Glomerular visceral epithelial cell (primary cell): ENCODE results near the gene TREM1.
"Not testable (repeated sequence)": the region's sequence is repeated elsewhere in the genome, so short reads cannot be mapped to it uniquely, and the experiment has no call there.

ENCODE experiments used
- DNase-seq: peaks from one replicate; pipeline ENCODE4 v3.0.0-alpha.2; 2016; ENCODE audit errors: extremely low spot score

Gene TREM1

DNA sequence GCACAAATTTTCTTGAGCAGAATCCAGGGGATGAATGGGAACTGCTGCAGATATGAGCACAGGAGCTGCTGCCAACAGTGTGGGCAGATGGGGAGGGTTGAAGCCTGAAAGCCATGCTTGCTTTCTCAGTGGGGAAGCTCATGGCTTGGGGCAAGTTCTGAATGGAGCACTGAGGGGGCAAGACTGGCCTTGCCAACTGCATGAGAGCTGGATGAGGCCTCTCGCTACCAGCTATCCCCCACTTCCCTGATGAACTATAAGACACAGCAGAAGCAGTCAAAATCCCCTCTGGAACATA lies 28.3 kb downstream of the TREM1 start:
- DNase-seq = no peak

DNA sequence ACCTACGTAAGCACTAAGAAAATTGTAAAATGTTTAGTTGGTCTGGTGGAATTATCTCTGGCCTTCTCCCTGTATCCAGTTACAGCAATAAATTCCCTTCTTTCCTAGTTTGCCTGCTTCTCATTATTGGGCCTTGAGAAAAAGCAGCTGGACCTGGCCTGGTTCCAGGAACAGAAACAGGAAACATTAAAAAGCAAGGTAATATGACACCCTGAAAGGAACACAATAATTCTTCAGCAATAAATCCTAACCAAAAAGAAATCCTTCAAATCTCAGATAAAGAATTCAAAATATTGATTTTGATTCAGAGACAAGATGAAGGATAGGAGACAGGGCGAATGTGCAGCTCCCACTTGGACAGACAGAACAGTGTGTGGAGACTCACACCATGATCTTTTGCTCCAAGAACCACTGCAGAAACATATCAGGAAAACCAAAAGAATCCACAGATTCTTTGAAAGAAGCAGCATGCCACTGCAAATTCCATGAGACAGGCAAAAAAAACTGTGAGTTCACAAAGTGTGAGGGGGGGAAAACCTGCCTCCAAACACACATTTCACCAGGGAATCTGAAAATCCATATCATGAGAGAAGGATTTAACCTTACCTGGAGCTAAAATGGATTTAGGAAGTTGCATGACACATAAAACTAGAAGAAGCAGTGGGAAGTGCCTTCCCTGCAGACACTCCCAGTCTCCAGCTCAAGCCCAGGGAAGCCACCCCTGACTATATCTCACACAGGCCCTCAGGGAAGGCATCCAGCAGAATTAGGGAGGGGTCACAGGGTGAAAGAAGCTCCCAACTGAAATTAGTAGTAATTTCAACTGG lies 28.9 kb downstream of the TREM1 start:
- DNase-seq = peak; percentile 7

GRCh38 chr6:41256383-41256782 lies 30.1 kb downstream of the TREM1 start:
- no peak for DNase-seq

DNA sequence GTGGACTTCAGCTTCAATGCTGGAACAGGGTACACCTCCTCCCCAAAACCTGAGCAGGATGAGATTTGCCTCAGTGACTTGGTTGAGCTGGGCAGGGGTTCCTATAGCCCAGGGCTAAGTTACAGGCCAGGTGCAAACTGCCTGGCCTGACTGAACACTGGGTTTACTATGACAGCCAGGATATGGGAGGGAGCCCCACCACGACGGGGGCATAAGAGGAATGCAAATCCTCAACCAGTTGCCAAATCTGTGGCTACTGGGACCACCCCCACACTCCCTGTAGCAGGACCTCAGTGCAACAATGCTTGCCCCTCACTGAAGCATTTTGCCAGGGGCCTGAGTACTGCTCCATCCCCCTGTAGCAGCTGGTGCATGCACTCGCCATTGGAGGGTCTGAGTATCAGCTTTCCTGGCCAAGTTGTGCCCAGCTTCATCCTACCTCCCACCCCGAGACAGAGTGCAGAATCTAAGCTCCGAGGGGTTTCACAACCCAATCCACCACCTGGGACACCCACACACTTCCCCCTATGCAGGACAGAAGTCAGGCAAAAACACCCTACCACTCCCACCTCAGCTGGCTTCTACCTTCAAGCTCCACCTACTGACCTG lies 30.7 kb downstream of the TREM1 start:
- DNase-seq = no peak

- no peak for DNase-seq
Observed at GRCh38 chr6:41255110-41255509, 31.4 kb downstream of the TREM1 start.

- no peak for DNase-seq
Observed at GRCh38 chr6:41252401-41253169, 33.9 kb downstream of the TREM1 start.

DNA sequence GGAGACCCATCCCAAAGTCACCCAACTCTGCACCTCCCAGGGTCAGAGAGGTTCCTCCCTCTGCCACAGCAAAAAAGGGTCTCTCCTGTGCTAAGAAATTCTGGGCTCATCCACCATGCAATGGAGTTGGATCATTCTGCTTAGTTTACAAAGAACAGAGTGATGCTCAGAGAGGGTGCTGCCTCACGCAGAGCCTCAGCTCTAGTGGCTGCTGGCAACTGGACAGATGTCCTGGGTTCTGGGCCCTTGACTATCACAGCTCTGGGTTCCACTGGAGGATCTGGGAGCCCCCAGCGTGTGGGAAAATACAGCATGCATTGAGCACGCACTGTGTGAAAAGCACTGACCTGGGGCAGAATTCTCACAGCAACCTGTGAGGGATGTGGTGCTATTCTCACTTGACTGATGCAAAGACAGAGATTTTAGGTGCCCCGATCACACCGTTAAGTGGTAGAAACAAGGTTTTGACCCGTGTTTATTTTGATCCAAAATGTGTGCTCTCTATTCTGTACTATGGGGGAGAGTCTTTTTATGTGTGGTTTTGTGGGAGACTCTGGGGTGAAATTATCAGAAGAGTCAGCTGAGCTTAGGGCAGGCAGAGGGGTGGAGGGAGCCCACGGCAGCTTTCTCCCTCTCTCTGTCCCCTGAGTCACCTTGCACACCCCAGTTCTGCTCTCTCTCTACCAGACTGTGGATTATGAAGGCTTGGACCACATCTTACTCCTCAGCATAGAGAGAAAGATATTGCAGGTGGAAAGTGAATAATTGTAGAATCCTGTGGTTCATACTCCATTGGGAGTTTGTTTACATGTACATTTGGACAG lies 38.4 kb downstream of the TREM1 start:
- no peak for DNase-seq

DNA sequence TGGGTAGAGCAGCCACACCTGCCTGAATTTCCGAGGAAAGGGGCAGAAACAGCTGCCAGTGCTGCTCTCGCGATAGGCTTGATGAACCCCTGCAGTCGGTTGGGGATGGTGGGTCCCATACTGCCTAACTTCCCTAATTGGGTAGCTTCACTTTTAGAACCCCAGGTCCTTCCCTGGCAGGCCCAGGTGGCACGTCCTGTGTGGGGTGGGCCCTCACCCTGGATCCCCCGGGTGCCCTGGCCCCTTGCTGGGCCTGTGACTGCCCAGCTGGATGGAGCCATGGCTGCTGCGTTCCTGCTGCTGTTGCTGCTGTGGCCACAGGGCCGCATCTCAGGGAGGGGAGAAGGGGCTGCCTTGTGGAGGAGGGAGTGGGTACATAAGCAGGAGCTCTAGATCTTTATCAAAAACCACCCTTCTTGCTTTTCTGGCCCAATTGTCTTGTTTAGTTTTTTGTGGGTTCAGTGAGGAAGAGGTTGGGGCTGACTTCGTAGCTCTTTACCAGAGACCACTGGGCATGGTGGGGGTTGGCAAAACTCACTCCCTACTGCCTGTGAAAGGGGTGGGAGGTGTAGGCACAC lies 39.1 kb downstream of the TREM1 start:
- DNase-seq = no peak

DNA sequence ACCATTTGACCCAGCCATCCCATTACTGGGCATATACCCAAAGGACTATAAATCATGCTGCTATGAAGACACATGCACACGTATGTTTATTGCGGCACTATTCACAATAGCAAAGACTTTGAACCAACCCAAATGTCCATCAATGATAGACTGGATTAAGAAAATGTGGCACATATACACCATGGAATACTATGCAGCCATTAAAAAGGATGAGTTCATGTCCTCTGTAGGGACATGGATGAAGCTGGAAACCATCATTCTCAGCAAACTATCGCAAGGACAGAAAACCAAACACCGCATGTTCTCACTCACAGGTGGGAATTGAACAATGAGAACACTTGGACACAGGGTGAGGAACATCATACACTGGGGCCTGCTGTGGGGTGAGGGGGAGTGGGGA lies 40.0 kb downstream of the TREM1 start:
- DNase-seq = not testable (repeated sequence)

GRCh38 chr6:41239467-41240159 lies 46.9 kb downstream of the TREM1 start:
- DNase-seq = no peak

GRCh38 chr6:41237128-41237527 lies 49.4 kb downstream of the TREM1 start:
- no peak for DNase-seq

GRCh38 chr6:41236276-41236675 lies 50.2 kb downstream of the TREM1 start:
- DNase-seq = no peak

GRCh38 chr6:41232667-41233066 lies 53.8 kb downstream of the TREM1 start:
- no peak for DNase-seq

DNA sequence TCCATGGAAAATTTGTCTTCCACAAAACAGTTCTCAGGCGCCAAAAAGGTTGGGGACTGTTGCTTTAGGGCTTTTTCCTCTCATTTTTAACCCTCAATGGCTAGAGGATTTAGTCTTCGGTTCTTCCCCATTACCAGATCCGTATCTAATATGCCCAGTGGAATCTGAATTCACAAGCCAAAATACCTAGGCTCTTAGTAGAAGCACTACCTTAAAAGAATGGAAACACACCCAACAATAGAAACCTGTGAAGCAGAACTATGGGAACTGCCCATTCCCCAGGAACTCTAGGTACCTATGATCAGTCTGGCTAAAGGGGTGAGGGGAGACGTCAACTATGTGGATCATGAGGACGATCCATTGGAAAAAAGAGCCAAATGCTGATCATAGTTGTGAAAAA lies 55.2 kb downstream of the TREM1 start:
- no peak for DNase-seq

DNA sequence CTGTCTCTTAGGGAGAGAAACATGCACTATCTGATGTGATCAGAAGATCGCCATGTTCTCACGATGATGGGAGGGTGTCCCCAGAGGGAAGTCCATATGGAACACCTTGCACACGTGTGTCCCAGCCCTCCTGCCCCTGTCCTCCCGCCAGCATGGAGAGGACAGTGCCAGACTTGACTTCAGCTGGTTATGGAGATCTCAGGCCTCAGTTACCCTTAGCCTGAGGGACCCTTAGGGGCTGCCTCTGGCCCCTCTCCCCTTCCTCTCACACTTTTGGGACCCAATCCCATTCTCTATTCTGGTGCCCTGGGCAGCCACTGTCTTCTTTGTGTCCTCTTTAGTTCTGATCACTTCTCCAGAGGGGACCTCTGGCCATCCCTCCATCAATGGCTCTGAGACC lies 56.8 kb downstream of the TREM1 start:
- DNase-seq = no peak

- no peak for DNase-seq
Observed at GRCh38 chr6:41228616-41229015, 57.9 kb downstream of the TREM1 start.

DNA sequence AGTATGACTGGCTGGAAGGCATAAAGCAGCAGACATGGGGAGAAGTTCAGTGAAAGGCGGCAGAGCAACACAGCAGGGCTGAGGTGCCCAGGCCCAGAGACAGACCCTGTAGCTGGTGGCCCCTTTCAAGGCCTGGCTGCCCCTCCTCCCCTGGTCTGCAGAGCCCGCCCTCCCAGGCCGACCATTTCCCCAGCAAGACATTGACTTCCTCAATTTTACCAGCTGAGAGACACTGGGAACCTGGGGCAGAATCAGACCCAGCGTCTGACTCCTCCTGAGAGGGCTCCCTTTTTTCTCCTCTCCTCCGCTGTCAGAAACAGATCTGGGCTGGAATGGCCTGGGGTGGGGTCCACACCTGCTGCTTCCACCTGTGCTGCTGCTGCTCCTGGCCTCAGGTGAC lies 58.4 kb downstream of the TREM1 start, which contains the start of gene TREML4:
Gene TREML4 (plus strand): TSS at position 254 of the 400 bp plus-strand sequence. CDS start 79 bp downstream, at position 333.
- DNase-seq = no peak

- no peak for DNase-seq
Observed at GRCh38 chr6:41226752-41227151, 59.7 kb downstream of the TREM1 start.

- no peak for DNase-seq
Observed at GRCh38 chr6:41224800-41225199, 61.7 kb downstream of the TREM1 start.
